ENCODE measurements around the gene PIK3R3.

- TF ChIP-seq EZH2phosphoT487 (IDR thresholded peaks at IDR 0.05; ENCODE audit: insufficient read depth, low read depth) (no peak), EZH2 (IDR thresholded peaks at IDR 0.05; ENCODE audit: insufficient read depth, poor library complexity, severe bottlenecking) (no peak)
These were observed 120.2 kb downstream of the PIK3R3 start for GRCh38 chr1:46012236-46012635.

All from GM23248 (cell line).